AG10803 (cell line): Measurements from ENCODE around the gene COX19.
"Not testable (repeated sequence)": the region's sequence is repeated elsewhere in the genome, so short reads cannot be mapped to it uniquely, and the experiment has no call there.

Source experiments
- DNase-seq: peaks from one replicate; pipeline ENCODE4 v3.0.0; 2010; ENCODE audit warnings: low read depth
- H3K4me3 ChIP-seq: 2 replicates; pipeline ENCODE4 v1.5.1; 2011; ENCODE audit warnings: mild to moderate bottlenecking, low read length, control low read depth
- CTCF ChIP-seq: conservative IDR thresholded peaks from 2 replicates; pipeline ENCODE4 v1.5.1; 2011; ENCODE audit warnings: mild to moderate bottlenecking, low read length, control low read depth, inconsistent platforms

COX19 gene

GRCh38 chr7:1010226-1010625, 34.9 kb upstream of the COX19 start:
- no peak for TF ChIP-seq CTCF
- DNase-seq, result no peak
- H3K4me3 ChIP-seq, result no peak overlapping the region

- H3K4me3 ChIP-seq, result no peak overlapping the region
- TF ChIP-seq CTCF, result no peak
- DNase-seq, result no peak
Observed at GRCh38 chr7:1009747-1010146, 34.4 kb upstream of the COX19 start.

GRCh38 chr7:1008733-1009363, 33.5 kb upstream of the COX19 start:
- no peak for TF ChIP-seq CTCF
- DNase-seq, result no peak

GRCh38 chr7:1007901-1008300, 32.6 kb upstream of the COX19 start:
- no peak for DNase-seq

More at GRCh38 chr7:1008733-1009363, 33.5 kb upstream of the COX19 start:
- no peak overlapping the region for H3K4me3 ChIP-seq

GRCh38 chr7:1005303-1005702, 30.0 kb upstream of the COX19 start:
- no peak for TF ChIP-seq CTCF
- no peak overlapping the region for H3K4me3 ChIP-seq
- DNase-seq, result no peak

More at GRCh38 chr7:1007901-1008300, 32.6 kb upstream of the COX19 start:
- H3K4me3 ChIP-seq, result no peak overlapping the region
- TF ChIP-seq CTCF, result no peak

GRCh38 chr7:1004018-1004852, 28.9 kb upstream of the COX19 start:
- DNase-seq, result no peak
- no peak for TF ChIP-seq CTCF
- H3K4me3 ChIP-seq, result no peak overlapping the region

- not testable (repeated sequence) for H3K4me3 ChIP-seq, DNase-seq
Observed at GRCh38 chr7:1002445-1002844, 27.1 kb upstream of the COX19 start.

GRCh38 chr7:1002026-1002425, 26.7 kb upstream of the COX19 start:
- H3K4me3 ChIP-seq, DNase-seq: not testable (repeated sequence)

- not testable (repeated sequence) for H3K4me3 ChIP-seq, DNase-seq
Observed at GRCh38 chr7:1001069-1001770, 25.9 kb upstream of the COX19 start.
